GM21723 (cell line): ENCODE results near the gene PRODH2.

ENCODE experiments used
- ATAC-seq: cut with Tn5 transposase; IDR thresholded peaks from one replicate; pipeline ENCODE4 v1.9.1; 2021; ENCODE audit warnings: mild to moderate bottlenecking, moderate library complexity; ENCODE audit not compliant: unreplicated experiment

PRODH2 gene, protein sequence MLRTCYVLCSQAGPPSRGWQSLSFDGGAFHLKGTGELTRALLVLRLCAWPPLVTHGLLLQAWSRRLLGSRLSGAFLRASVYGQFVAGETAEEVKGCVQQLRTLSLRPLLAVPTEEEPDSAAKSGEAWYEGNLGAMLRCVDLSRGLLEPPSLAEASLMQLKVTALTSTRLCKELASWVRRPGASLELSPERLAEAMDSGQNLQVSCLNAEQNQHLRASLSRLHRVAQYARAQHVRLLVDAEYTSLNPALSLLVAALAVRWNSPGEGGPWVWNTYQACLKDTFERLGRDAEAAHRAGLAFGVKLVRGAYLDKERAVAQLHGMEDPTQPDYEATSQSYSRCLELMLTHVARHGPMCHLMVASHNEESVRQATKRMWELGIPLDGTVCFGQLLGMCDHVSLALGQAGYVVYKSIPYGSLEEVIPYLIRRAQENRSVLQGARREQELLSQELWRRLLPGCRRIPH

DNA sequence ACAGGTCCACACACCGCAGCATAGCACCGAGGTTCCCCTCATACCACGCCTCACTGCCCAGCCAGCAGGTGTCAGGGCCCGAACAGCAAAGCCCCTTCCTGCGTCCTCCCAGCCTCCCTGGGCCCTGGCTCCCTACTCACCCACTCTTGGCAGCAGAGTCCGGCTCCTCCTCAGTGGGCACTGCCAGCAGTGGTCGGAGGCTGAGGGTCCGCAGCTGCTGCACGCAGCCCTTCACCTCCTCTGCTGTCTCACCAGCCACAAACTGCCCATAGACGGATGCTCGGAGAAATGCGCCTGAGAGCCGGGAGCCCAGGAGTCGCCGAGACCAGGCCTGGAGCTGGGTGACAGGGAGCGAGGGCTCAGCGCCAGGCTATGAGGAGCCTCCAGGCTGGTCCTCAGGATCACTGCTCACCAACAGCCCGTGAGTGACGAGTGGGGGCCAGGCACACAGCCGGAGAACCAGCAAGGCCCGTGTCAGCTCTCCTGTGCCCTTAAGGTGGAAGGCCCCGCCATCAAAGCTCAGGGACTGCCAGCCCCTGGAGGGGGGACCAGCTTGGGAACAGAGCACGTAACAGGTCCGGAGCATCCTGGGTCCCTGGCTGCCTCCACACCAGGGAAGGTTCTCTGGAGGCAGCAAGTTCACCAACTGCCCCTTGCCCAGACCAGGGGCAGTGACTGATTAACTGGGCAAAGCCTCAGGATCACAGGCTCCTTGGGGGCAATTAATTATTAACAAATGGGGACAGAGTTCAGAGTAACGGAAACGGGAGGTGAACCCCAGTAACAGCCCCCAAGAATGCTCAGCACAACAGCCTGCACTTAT is at the start of gene PRODH2:
Gene PRODH2 (minus strand): TSS at position 626 of the 823 bp plus-strand sequence. CDS start 40 bp downstream, at position 586.
- no peak for ATAC-seq

DNA sequence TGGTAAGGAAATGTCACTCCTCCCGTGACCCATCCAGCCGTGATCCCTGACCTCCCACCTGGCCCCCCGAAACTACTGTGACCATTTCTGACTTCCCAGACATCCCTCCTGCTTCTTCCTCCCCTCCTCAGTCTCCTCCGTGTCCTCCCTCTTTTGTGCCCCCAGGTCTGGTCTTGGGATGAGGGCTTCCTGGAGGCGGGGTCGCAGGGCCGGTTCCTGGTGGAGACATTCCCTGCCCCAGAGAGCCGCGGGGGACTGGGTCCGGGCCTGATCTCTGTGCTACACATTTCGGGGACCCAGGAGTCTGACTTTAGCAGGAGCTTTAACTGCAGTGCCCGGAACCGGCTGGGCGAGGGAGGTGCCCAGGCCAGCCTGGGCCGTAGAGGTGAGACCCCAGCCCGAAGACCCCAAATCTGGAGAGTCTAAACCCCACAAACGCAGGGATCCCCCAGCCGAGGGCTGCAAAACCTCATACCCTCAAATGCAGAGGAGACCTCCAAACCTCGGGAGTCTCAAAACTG is 49.1 kb upstream of the PRODH2 start:
- no peak for ATAC-seq

DNA sequence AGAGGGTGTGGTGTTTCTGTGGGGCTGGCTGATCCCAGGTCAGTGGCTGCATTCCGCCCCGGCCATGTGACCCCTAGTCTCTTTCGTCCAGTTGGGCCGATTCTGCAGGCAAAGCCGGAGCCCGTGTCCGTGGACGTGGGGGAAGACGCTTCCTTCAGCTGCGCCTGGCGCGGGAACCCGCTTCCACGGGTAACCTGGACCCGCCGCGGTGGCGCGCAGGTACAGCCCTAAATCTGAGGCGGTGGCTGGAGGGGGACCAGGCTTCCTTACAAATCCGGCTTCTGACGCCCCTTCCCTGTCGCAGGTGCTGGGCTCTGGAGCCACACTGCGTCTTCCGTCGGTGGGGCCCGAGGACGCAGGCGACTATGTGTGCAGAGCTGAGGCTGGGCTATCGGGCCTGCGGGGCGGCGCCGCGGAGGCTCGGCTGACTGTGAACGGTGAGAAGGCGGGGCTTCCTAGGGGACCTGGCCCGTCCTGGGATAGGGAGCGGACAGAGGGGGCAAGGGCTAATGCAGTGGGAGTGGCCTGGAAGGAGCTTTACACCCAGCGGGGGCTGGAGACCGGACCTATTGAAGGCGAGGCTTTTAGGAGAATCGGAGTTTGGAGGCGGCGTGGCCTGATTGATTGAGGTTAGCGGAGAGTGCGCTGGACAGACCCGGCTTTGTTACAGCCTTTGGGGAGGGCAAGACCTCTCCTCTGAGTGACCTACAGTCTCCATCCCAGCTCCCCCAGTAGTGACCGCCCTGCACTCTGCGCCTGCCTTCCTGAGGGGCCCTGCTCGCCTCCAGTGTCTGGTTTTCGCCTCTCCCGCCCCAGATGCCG is 48.4 kb upstream of the PRODH2 start:
- ATAC-seq, result no peak

DNA sequence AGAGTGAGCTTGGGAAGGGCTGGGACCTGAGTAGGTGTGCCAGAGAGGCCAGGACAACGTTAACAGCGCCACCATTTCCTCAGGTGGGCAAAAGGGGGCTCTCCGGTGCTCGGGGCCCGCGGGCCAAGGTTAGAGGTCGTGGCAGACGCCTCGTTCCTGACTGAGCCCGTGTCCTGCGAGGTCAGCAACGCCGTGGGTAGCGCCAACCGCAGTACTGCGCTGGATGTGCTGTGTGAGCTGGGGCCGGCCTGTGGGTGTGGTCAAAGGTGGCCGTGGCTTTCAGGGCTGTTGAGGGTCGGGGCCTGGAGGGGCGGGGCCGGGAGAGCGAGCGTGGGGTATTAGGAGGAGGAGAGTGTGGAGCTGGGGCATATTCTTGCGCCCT is 47.8 kb upstream of the PRODH2 start:
- no peak for ATAC-seq

DNA sequence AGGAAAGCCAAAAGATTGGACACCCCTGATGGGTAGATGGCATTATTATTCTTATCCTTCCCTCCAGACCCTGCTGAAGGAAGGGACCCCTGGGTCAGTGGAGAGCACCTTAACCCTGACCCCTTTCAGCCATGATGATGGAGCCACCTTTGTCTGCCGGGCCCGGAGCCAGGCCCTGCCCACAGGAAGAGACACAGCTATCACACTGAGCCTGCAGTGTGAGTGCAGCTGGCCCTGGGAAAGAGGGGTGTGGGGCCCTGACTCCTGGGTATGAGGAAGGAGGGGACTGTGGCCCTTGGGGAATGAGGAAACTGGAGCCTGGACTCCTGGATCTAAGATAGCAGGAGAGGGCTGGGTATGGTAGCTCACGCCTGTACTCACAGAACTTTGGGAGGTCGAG is 46.8 kb upstream of the PRODH2 start:
- no peak for ATAC-seq

DNA sequence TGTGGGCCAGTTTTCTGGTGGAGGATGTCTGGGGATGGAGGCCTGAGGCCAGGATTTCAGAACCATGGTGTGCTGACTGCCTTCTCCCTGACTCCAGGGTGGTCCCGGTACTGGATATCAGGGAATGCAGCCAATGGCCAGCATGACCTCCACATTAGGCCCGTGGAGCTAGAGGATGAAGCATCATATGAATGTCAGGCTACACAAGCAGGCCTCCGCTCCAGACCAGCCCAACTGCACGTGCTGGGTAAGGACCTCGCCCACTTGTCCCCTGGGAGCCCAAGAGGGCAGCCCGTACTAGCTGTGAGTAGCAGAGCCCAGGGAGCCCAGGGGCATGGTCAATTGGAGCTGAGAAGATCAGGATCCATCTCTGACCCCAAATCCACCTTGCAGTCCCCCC is 45.7 kb upstream of the PRODH2 start:
- no peak for ATAC-seq

DNA sequence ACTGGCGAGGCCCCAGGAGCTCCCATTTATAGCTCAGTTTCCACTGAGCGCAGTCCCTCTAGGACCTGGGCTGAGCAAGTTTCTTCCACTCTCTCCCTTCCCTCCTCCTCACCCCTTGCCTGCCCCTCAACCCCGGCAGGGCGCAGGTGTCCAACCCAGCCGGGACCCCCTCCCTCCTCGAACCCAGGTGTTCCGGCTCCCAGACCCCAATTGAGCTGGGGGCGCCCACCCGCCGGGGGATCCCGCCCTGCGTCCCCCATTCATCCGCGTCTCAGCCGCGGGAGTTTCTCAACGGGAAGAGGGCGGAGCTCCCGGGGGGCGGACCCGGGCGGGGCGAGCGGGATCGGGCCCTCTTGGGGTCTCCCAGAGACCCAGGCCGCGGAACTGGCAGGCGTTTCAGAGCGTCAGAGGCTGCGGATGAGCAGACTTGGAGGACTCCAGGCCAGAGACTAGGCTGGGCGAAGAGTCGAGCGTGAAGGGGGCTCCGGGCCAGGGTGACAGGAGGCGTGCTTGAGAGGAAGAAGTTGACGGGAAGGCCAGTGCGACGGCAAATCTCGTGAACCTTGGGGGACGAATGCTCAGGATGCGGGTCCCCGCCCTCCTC is 44.0 kb upstream of the PRODH2 start, which contains the start of gene KIRREL2:
Gene KIRREL2 (plus strand): TSS at position 366 of the 604 bp plus-strand sequence. CDS start 209 bp downstream, at position 575.
- ATAC-seq, result no peak

DNA sequence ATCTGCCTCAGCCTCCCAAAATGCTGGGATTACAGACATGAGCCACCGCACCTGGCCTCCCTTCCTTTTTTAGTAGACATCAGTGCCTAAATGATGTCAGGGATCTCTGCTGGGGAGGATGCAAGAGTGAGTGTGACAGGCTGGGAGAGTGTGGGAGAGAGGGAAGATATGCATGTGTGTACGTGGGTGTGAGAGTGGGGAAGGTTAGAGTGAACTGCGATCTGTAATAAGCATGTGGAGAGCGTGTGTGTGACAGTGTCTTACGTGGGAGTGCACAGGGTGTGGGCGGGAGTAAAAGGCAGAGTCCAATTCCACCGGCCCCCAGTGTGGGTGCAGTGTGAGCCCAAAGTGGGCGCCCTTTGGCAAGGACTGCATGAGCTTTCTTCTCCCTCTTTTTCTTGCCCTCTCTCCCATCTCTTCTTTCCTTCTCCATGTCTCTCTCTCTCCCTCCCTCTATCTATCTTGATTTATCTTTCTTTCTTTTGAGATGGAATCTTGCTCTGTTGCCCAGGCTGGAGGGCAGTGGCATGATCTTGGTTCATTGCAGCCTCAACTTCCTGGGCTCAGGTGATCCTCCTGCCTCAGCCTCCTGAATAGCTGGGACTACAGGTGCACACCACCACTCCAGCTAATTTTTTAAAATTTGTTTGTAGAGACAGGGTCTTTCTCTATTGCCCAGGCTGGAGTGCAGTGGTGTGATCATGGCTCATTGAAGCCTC is 40.6 kb upstream of the PRODH2 start:
- no peak for ATAC-seq

DNA sequence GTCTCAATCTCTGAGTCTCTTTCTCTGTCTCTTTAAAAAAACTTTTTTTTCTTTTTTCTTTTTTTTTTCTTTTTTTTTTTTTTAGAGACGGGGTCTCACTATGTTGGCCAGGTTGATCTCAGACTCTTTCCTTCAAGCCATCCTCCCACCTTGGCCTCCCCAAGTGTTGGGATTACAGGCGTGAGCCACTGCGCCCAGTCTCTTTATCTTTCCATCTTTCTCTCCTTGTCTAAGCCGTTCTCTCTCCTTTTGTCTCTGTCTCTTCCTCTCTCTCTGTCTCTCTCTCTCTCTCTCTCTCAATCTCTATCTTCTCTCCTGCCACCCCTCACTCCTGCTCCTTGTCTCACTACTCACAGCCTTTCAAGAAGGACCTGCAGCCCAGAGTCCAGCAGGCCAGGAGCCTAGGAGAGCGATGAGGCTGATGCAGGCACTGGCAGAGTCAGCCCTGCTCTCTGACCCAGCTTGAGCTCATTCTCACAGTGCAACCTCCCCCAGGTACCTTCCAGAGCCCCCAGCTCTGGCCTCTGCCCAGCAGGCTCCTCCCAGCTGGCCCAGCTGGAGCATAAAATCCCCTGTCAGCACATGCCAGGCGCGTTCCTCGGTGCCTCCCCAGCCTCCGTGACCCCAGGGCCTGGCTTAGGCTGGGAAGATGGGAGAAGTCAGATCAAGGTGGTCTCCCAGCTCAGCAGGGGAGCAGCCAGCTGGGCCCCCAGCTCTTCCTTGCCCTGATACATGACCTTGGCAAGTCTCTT is 39.6 kb upstream of the PRODH2 start, which contains the start of gene NPHS1:
Gene NPHS1 (minus strand): TSS at position 476 of the 752 bp plus-strand sequence. CDS start 667 bp downstream, outside the sequence.
- ATAC-seq, result no peak

DNA sequence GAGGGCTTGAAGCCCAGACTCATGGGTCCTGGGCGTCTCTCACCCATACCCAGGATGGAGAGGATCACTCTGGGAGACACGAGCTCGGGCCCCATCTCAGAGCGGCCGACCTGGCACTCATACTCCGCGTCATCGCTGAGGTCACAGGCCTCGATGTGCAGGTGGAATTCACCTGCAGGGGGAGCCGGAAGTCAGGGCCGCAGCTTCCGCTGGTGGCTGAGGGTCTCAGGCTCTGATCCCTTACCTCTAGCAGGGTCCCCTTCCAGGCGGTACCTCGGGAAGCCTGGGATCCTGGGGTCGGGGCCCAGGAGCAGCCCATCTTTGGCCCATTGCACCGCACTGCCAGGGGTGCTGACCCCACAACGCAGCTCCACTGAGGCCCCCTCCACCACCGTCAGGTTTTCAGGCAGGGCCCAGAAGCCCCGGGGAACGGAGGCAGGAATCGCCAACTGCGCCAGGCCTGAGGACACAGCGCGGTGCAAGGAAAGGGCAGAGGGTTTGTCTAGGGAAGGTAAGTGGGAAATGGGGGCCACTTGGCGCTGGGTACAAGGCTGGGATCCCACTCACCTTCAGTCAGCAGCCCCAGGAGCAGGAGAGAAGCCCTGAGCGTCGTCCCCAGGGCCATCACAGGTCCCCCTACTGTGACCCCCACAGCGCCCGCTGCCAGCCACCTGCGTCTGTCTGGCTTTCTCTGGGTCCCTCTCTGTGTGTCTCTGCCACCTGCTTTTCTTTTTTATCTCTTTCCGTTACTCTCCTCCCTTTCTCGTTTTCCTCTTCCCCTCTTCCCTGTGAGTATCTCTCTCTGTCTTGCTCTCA is 38.8 kb upstream of the PRODH2 start:
- ATAC-seq, result no peak

DNA sequence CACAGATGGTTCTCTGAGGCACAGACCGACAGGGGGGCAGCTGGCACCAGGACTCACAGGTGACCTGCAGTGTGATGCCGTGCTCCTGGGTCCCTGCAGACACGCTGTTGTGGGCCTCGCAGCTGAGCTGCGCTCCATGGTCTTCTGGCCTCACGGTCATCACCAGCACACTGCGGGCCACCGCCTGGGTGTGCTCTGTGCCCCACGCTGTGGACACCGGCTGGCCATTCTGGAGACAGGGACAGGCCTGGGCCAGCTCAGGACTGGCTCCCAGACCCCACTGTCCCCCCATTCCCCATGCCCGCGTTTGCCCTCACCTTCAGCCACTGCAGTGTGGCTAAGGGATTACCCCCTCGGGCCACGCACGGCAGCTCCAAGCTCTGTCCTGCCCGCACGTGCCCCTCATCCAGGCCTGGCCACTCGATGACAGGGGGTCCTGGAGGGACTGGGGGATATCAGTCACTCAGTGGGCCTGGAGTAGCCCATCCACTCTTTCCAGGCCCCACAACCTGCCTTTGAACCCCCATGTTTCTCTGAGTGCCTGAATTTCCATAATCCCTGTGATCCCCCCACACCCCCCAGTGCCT is 36.4 kb upstream of the PRODH2 start:
- ATAC-seq, result no peak

DNA sequence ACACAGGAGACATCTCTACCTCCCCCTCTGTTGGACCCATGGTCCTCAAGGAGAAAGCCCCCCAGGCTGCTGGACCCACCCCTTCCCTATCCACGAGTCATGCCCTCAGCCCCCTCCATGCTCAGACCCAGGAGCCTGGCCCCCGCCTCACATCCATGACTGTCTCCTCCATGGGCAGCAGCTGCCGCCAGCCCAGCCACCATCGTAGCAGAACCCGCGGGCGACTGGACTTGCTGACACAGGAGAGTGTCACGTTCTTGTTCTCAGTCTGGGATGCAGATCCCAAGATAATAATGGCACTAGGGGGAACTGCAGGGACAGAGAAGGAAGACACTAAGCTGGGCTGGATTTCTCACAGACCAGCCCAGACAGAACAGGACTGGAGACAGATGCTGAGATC is 35.8 kb upstream of the PRODH2 start:
- no peak for ATAC-seq

DNA sequence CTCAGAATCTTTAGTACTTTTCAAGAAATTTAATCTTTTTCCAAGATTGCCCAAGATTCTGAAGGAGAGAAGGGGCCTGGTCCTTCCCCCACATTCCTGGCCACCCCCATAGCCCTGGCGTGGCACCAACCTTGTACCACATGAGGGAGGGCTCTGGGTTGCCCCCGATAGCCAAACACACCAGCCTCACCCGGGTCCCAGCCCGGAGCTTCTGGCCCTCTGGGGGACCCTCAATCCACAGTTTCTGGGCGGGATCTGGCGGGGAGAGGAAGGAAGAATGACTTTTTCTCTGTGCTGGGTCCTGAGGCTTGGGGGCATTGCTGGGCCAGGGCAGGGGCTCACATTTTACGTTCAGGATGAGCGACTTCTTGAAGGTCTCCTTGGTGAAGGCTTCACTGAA is 35.3 kb upstream of the PRODH2 start:
- no peak for ATAC-seq

DNA sequence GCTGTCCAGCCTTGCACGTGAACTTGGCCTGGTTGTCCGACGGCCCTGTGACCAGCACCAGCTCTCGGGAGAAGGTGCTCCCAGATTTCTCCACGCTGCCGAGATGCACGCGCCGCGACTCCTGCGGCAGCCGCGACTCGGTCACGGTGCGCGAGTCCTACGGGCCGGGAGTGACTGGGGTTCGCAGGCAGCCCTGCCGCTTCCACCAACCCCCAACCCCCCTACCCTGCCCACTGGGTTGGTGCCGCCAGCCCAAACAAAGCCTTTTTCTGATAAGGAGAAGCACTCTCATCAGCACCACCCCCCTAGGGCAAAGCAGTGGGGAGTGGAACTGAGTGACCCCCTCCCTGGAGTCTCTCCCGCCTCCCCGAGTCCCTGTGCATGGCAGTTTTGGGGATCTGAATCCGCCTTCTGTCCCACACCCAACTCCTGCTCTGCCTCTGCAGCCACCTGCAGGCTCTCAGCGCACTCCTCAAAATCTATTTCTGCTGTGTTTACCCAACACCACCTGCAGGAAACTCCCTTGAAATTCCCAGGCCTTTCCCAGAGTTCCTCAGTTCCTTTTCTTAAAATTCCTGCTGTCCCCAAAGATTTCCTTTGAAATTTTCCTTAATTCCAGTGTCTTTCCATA is 33.5 kb upstream of the PRODH2 start:
- ATAC-seq, result no peak

DNA sequence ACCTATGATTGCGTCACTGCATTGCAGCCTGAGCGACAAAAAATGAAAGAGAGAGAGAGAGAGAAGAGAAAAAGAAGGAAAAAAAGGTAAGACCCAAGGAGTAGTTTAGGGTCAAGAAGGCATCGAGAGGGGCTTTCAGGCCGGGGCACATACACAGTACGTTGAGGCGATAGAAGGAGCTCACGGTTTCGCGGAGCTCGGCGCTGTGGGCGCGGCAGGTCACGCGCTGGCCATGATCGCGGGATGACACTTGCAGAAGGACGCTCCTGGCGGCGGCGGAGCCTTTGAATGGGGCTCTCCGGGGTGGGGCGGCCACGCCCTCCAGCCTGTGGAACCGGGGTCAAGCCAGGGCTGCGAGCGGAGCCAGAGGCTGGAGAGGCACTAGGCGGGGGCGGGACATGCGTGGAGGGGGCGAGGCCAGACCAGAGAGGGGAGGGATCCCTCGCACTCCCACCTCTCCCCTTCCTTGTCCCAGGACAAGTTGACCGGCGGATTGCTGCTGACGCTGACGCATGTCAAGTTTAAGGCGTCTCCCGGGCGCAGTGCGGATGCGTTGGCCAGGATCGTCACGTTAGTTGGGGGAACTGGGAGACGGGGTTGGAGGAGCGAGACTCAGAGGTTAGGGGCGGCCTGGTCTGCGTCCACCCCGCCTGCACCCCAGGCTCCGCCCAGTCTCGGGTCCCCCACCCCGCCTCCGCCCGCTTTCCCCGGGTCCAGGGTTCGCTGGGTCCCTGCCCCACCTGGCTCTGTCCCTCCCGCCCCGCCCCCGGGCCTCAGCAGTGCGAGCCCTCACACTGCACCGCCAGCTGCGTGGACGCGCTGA is 32.8 kb upstream of the PRODH2 start:
- ATAC-seq, result no peak

DNA sequence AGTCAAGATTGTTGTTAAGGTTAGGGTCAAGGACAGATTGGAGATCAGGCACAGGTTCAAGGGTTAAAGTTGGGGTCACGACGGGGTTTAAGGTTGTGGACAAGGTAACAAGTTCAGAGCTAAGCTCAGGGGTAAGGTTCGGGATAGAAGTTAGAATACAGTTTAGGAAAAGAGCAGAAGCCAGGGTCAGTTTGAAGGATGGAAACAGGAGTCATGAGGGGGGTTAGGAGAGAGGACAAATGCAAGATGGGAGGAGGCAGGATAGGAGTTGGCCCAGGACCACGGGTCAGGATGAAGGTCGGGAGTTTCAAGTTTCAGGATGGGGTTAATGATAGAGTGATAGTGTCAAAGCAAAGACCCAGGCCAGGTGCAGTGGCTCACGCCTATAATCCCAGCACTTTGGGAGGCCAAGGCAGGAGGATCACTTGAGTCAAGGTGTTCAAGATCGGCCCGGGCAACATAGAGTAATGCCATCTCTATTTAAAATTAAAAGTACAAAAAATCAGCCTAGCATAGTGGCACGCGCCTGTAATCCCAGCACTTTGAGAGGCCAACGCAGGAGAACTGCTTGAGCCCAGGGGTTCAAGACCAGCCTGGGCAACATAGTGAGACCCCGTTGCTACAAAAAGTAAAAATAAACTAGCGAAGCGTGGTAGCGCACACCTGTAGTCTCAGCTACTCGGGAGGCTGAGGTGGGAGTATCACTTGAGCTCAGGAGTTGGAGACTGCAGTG is 32.0 kb upstream of the PRODH2 start:
- no peak for ATAC-seq
